Calu3 (cell line): ENCODE measurements around the gene KRTAP5-7. TPM values are rescaled to one million over a fixed set of nuclear protein-coding genes. Genes with fewer than 3 reads are reported as not detected.
A peak's percentile ranks its signal among the peaks of the same experiment; 100 is the strongest.

Source experiments
- BruUV-seq: library from RNA; stranded (reverse); fragments of 400-500 nt; replicated peaks from 2 replicates; lab custom pipeline; 2021; lab: Mats Ljungman, UMichigan
- CTCF ChIA-PET: fragments of 300-600 bp; sonication (Branson Sonifier 250); formaldehyde crosslinking; loops from one replicate; lab custom pipeline; 2022; ENCODE audit warnings: antibody characterized with exemption; lab: Charles Lee
- DNase-seq: peaks from one replicate; pipeline ENCODE4 v3.0.0; 2022
- H3K27ac Mint-ChIP-seq: one replicate; pipeline ENCODE4 v1.8.0; 2022; ENCODE audit warnings: mixed read lengths; ENCODE audit not compliant: unreplicated experiment
- H3K27me3 Mint-ChIP-seq: one replicate; pipeline ENCODE4 v1.8.0; 2022; ENCODE audit warnings: mixed read lengths; ENCODE audit not compliant: unreplicated experiment
- H3K36me3 Mint-ChIP-seq: one replicate; pipeline ENCODE4 v1.8.0; 2022; ENCODE audit warnings: mild to moderate bottlenecking, moderate library complexity, mixed read lengths; ENCODE audit not compliant: insufficient read depth, unreplicated experiment
- H3K4me1 Mint-ChIP-seq: one replicate; pipeline ENCODE4 v1.8.0; 2022; ENCODE audit warnings: mild to moderate bottlenecking, low read depth, mixed read lengths; ENCODE audit not compliant: unreplicated experiment
- H3K4me3 Mint-ChIP-seq: one replicate; pipeline ENCODE4 v1.8.0; 2022; ENCODE audit warnings: mild to moderate bottlenecking, low read depth, moderate library complexity, mixed read lengths; ENCODE audit not compliant: unreplicated experiment
- H3K9me3 Mint-ChIP-seq: one replicate; pipeline ENCODE4 v1.8.0; 2022; ENCODE audit warnings: low read depth, mixed read lengths; ENCODE audit not compliant: unreplicated experiment
- CTCF ChIP-seq: fragments of 200-600 bp; IDR thresholded peaks from one replicate; pipeline ENCODE4 v1.8.0; 2022; ENCODE audit warnings: antibody characterized with exemption; ENCODE audit not compliant: unreplicated experiment
- intact Hi-C: fragments of 100-400 bp; cut with micrococcal nuclease; formaldehyde crosslinking; loops from one replicate; pipeline ENCODE4 v1.10.0; 2022; ENCODE audit not compliant: unreplicated experiment
- total RNA-seq: library from RNA; stranded (reverse); gene quantifications from 2 replicates; pipeline ENCODE4 v1.2.3, GENCODE V29; 2022

The KRTAP5-7 gene
- total RNA-seq, 1 experiment from 2014 or later: not detected

- peaks cover 8% of the 10 kb centered on the region for H3K4me1 Mint-ChIP-seq
- H3K9me3 Mint-ChIP-seq: peaks cover 4% of the 10 kb centered on the region
- DNase-seq: no peak
- H3K36me3 Mint-ChIP-seq: no peaks in the 10 kb centered on the region
- peaks cover 96% of the 10 kb centered on the region for H3K27me3 Mint-ChIP-seq
- CTCF ChIA-PET: no interaction called here
- intact Hi-C loops: no loop called here
- no peak for TF ChIP-seq CTCF
- no TSS peak for BruUV-seq
- no peak overlapping the region for H3K4me3 Mint-ChIP-seq
- no peak overlapping the region for H3K27ac Mint-ChIP-seq
These were observed 35.1 kb downstream of the KRTAP5-7 start for GRCh38 chr11:71562120-71562519.

- H3K9me3 Mint-ChIP-seq: peaks cover 4% of the 10 kb centered on the region
- no TSS peak for BruUV-seq
These were observed 36.3 kb downstream of the KRTAP5-7 start for GRCh38 chr11:71563406-71563805.

GRCh38 chr11:71564430-71564829 lies 37.4 kb downstream of the KRTAP5-7 start:
- CTCF ChIA-PET: interaction anchor here (1.7 kb wide), 1 partner anchor 15 kb away, joined by 5 read pairs; no protein-coding TSS in a partner anchor
- H3K4me3 Mint-ChIP-seq: no peak overlapping the region
- TF ChIP-seq CTCF: no peak
- H3K27ac Mint-ChIP-seq: no peak overlapping the region
- H3K9me3 Mint-ChIP-seq: peaks cover 4% of the 10 kb centered on the region
- intact Hi-C loops: no loop called here
- peaks cover 8% of the 10 kb centered on the region for H3K4me1 Mint-ChIP-seq
- peaks cover 95% of the 10 kb centered on the region for H3K27me3 Mint-ChIP-seq
- H3K36me3 Mint-ChIP-seq: no peaks in the 10 kb centered on the region
- DNase-seq: no peak
- BruUV-seq: no TSS peak

More at GRCh38 chr11:71563406-71563805, 36.3 kb downstream of the KRTAP5-7 start:
- intact Hi-C loops: no loop called here
- peak; percentile 30 for DNase-seq
- Mint-ChIP-seq H3K4me1 (peaks cover 8% of the 10 kb centered on the region), H3K27ac (no peak overlapping the region), H3K27me3 (peaks cover 95% of the 10 kb centered on the region), H3K4me3 (no peak overlapping the region), H3K36me3 (no peaks in the 10 kb centered on the region)
- CTCF ChIA-PET: interaction anchor here (0.8 to 1.7 kb wide), 2 partner anchors 13 to 16 kb away, joined by 3 to 5 read pairs; no protein-coding TSS in a partner anchor
- TF ChIP-seq CTCF: no peak

- peaks cover 4% of the 10 kb centered on the region for H3K9me3 Mint-ChIP-seq
- CTCF ChIA-PET: no interaction called here
- intact Hi-C loops: no loop called here
- H3K27ac Mint-ChIP-seq: no peak within 1 kb of the TSS
- no peak within 1 kb of the TSS for H3K4me3 Mint-ChIP-seq
- H3K27me3 Mint-ChIP-seq: peaks cover 96% of the 10 kb centered on the region
- no TSS peak for BruUV-seq
- no peaks in the 10 kb centered on the region for H3K36me3 Mint-ChIP-seq
- no peak for TF ChIP-seq CTCF
- H3K4me1 Mint-ChIP-seq: peaks cover 8% of the 10 kb centered on the region
- DNase-seq: no peak
These were observed 38.2 kb downstream of the KRTAP5-7 start, which contains the start of gene KRTAP5-10 for GRCh38 chr11:71565263-71565662. Gene KRTAP5-10, plus strand, starts transcription at chr11:71565563. Its CDS starts 25 bp downstream, at chr11:71565588.
